Non-pigmented ciliary epithelial cell (primary cell): ENCODE results near the gene LONP2.
"Not testable (repeated sequence)": the region's sequence is repeated elsewhere in the genome, so short reads cannot be mapped to it uniquely, and the experiment has no call there.

Experiments
- DNase-seq: peaks from one replicate; pipeline ENCODE4 v3.0.0-alpha.2; 2010; ENCODE audit warnings: low read depth

LONP2 gene

DNA sequence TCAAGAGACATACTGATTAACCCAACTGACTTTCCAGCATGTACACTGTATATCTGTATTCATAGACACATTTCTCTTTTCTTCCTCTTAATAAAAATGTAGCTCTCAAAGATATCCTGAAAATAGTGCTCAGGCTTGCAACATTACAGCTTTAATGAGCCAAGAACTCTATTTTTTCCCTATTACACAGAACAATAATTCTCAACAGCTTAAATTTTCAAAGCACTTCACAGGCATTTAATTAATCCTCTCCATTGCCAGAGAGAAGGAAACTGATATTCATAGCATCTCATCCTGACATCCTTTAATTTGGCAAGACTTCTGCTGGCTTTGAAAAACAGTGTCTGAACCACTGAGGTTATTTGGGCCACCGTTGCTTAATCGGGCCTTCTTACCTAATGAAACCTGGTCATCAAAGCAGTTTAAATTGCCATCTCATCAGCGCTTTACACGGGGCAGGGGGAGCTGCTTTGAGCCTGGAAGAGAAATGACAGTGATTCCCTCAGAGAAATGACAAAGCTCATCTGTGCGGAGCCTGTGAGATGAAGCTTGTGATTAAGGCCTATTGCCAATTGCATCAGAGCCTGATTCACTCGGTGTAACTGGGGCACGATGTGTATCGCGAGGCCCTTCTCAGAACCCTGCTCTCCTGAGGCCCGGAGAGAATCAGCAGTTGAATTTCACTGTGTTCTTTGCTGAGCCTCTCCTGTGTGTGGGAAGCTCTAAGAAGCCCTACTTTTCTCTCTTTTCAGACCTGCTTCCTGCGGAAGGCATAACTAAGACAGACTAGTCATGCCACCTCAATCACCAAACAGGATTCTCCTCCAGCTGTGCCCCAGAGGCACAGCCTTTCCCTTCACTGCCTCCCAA lies 149.6 kb downstream of the LONP2 start:
- DNase-seq = peak; percentile 37

DNA sequence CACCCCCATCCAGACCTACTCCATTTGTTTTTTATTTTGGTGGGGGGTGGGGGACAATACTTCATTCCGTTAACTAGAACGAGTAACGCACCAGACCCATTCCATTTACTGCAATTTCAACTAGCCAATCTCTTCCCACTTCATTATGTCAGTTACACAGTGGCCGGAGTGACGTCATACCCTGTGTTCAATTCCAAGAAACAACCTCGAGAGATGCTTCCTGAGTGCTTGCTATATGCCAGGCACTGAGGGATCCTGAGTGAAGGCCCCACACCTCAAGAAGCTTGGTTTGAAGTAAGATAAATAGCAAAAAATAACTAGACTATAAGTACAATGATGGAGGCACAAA lies 150.2 kb downstream of the LONP2 start:
- no peak for DNase-seq

DNA sequence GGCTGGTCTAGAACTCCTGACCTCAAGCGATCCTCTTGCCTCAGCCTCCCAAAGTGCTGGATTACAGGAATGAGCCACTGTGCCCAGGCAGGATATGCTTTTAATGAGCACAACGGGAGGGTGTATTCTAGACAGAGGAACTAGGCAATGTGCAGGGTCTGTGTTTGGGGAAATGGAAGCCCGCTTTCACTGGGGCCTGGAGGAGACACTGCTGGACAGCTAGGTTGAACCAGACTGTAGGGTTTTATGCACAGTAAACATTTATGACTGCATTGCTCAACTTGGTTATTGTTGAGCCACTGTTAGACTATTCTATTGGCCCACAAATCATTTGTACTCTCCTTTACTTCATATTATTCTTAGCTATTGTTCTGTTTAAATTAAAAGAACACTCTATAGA lies 151.3 kb downstream of the LONP2 start:
- no peak for DNase-seq

DNA sequence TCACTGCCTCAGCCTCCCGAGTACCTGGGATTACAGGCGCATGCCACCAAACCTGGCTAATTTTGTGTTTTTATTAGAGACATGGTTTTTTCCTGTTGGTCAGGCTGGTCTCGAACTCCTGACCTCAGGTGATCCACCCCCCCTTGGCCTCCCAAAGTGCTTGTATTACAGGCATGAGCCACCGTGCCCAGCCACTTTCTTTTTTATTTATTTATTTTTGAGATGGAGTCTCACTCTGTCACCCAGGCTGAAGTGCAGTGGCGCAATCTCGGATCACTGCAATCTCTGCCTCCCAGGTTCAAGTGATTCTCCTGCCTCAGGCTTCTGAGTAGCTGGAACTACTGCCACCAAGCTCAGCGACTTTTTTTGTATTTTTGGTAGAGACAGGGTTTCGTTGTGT lies 158.4 kb downstream of the LONP2 start:
- DNase-seq = not testable (repeated sequence)

DNA sequence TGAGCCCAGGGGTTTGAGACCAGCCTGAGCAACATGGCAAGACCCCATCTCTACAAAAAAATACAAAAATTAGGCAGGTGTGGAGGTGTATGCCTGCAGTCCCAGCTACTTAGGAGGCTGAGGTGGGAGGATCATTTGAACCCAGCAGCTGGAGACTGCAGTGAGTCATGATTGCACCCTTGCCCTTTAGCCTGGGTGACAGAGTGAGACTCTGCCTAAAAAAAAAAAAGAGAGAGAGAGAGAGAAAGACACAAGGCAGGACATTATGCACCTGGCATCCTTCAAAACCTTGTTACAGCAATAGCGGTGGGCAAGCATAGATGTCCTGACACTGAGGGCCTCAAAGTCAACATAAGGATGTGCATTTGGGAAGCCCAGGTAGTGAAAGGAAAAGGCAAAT lies 161.1 kb downstream of the LONP2 start:
- DNase-seq = no peak

DNA sequence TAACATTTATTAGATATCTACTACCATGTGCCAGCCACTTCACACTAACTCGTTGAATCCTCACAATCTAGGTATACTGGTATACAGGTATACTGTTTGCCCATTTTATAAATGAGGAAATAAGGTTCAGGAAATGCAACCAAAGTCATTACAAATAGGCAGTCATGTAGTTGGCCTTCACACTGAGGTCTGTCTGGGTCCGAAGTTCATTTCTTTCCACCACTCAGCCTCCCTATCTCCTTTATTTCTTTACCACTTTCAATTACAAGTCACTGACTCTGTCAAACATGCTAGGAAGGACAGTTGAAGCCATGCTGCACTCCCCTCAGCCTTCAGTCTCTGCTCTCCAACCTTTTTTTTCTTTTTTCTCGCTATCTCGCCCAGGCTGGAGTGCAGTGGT lies 161.8 kb downstream of the LONP2 start:
- no peak for DNase-seq
